Activated CD8-positive, alpha-beta T cell treated with anti-CD3 and anti-CD28 coated beads for 36 hours (primary cell): ENCODE results near the gene RFNG. TPM values are rescaled to one million over a fixed set of nuclear protein-coding genes. Genes with fewer than 3 reads are reported as not detected.

ENCODE experiments used
- ATAC-seq: fragments of 200-7000 bp; cut with Tn5 transposase; one replicate; pipeline ENCODE4 v1.10.0; 2021; ENCODE audit warnings: mild to moderate bottlenecking, moderate library complexity
- CTCF ChIA-PET: fragments of 350-600 bp; sonication (Branson Sonifier 250); formaldehyde crosslinking; loops from one replicate; lab custom pipeline; 2021; ENCODE audit warnings: antibody characterized with exemption; lab: Charles Lee
- POLR2A ChIA-PET: fragments of 350-600 bp; sonication (Branson Sonifier 250); formaldehyde crosslinking; loops from one replicate; lab custom pipeline; 2021; ENCODE audit warnings: antibody characterized with exemption; lab: Charles Lee
- DNase-seq: peaks from one replicate; pipeline ENCODE4 v3.0.0-alpha.2; 2020
- H3K27ac Mint-ChIP-seq: one replicate; pipeline ENCODE4 v1.8.0; 2021; ENCODE audit warnings: mild to moderate bottlenecking, mixed read lengths
- H3K27me3 Mint-ChIP-seq: one replicate; pipeline ENCODE4 v1.8.0; 2021; ENCODE audit warnings: mixed read lengths
- H3K36me3 Mint-ChIP-seq: one replicate; pipeline ENCODE4 v1.8.0; 2021; ENCODE audit warnings: low read depth, mixed read lengths
- H3K4me1 Mint-ChIP-seq: one replicate; pipeline ENCODE4 v1.8.0; 2021; ENCODE audit warnings: low read depth, mixed read lengths
- H3K4me3 Mint-ChIP-seq: one replicate; pipeline ENCODE4 v1.8.0; 2021; ENCODE audit warnings: mild to moderate bottlenecking, moderate library complexity, mixed read lengths
- H3K9me3 Mint-ChIP-seq: one replicate; pipeline ENCODE4 v1.8.0; 2021; ENCODE audit warnings: mixed read lengths
- intact Hi-C: fragments of 100-400 bp; cut with micrococcal nuclease; formaldehyde crosslinking; loops from one replicate; pipeline ENCODE4 v1.10.0; 2022
- total RNA-seq, 2 experiments: library from RNA; stranded (reverse); gene quantifications; one replicate each; pipeline ENCODE4 v1.2.3, GENCODE V29; 2021
- TF ChIP-seq, protein P1 (sequence below): fragments of 200-600 bp; IDR thresholded peaks from one replicate; pipeline ENCODE4 v1.8.0; 2022; ENCODE audit warnings: antibody characterized with exemption, mild to moderate bottlenecking

The RFNG gene
- total RNA-seq, 2 experiments from 2014 or later = 14.2 to 15.3 TPM

DNA sequence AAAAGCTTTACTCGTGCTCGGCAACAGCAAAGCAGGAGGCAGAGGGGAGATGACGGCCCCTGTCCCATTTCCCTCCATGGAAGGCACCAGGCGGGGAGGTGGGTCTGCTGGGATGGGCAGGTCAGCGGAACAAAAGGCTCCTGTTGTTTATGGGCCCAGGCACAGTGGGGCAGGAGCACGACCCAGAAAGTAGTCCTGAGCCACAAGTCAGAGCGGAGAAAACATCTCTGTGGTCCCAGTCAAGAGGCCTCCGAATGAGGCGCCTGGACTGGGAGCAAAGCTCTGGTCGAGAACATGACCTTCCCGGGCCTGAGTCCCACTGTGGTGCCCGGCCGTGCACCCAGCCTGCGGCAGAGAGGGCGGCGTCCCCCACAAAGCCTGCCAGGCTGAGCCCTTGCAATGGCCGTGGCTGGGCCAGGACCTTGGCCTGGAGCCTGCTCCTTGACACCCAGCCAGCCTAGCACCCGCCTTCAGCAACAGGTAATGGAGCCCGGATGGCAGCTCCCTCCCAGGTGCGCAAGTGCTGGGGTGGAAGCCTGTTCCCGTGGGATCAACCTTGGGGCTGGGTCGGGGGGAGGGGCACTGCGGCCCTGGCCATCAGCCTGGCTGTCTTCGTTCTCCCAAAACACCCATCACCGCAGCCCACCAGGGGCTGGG is 3.6 kb downstream of the RFNG start:
- TF ChIP-seq, protein P1, sequence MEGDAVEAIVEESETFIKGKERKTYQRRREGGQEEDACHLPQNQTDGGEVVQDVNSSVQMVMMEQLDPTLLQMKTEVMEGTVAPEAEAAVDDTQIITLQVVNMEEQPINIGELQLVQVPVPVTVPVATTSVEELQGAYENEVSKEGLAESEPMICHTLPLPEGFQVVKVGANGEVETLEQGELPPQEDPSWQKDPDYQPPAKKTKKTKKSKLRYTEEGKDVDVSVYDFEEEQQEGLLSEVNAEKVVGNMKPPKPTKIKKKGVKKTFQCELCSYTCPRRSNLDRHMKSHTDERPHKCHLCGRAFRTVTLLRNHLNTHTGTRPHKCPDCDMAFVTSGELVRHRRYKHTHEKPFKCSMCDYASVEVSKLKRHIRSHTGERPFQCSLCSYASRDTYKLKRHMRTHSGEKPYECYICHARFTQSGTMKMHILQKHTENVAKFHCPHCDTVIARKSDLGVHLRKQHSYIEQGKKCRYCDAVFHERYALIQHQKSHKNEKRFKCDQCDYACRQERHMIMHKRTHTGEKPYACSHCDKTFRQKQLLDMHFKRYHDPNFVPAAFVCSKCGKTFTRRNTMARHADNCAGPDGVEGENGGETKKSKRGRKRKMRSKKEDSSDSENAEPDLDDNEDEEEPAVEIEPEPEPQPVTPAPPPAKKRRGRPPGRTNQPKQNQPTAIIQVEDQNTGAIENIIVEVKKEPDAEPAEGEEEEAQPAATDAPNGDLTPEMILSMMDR = no peak
- intact Hi-C loops = no loop called here
- Mint-ChIP-seq H3K9me3 (no peaks in the 10 kb centered on the region), H3K36me3 (no peaks in the 10 kb centered on the region), H3K27ac (no peak overlapping the region), H3K4me1 (peaks cover 17% of the 10 kb centered on the region), H3K27me3 (no peaks in the 10 kb centered on the region), H3K4me3 (no peak overlapping the region)
- no peak for ATAC-seq
- CTCF ChIA-PET = no interaction called here
- DNase-seq = no peak
- POLR2A ChIA-PET = interaction anchor here (2.1 to 9.3 kb wide), 2 partner anchors 16 to 28 kb away, joined by 5 to 98 read pairs; partner anchors contain the start of gene DUS1L

DNA sequence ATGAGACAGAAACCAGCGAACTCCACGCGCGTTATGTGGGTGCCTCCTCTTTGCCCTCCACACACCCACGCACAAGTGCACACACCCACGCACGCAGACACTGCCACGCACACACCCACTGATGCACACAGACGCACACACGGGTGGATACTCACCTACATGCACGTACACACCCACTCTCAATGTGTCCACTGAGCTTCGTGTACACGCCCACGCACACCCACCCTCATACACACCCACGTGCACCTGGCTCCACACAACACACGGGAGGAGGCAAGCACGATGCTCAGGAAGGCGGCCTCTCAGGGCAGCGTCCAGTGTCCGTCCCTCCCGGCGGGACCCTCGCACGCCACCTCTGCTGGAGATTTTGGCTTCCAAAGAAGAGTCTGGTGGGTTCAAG is 4.2 kb downstream of the RFNG start:
- no peaks in the 10 kb centered on the region for H3K27me3 Mint-ChIP-seq
- no peak for ATAC-seq
- DNase-seq = no peak
- no peaks in the 10 kb centered on the region for H3K36me3 Mint-ChIP-seq
- peaks cover 12% of the 10 kb centered on the region for H3K4me1 Mint-ChIP-seq
- ChIA-PET CTCF (no interaction called here), POLR2A (no interaction called here)
- intact Hi-C loops = no loop called here
- no peaks in the 10 kb centered on the region for H3K9me3 Mint-ChIP-seq
- H3K4me3 Mint-ChIP-seq = no peak overlapping the region
- TF ChIP-seq, protein P1 = no peak
- H3K27ac Mint-ChIP-seq = no peak overlapping the region

DNA sequence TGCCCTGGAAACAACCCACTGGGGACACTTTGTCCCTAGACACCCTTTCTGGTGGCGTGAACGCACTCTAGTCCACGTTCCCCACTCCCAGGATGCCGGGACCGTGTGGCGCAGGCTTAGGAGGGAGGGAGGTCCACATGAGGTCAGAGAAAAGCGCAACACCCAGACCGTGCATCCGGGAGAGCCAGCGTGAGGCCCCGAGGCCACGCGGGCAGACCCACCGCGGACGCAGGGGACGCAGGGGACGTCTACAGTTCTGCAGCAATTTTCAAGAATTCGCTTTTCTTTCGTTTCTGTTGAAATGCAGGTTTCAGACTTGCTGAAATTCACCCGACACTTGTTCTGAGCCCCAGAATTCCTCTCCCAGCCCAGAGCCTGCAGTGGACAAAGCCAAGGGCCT is 4.7 kb downstream of the RFNG start:
- Mint-ChIP-seq H3K9me3 (no peaks in the 10 kb centered on the region), H3K27me3 (no peaks in the 10 kb centered on the region), H3K4me3 (no peak overlapping the region), H3K36me3 (no peaks in the 10 kb centered on the region), H3K4me1 (peaks cover 12% of the 10 kb centered on the region), H3K27ac (no peak overlapping the region)
- DNase-seq (no peak), ATAC-seq (no peak)
- CTCF ChIA-PET = no interaction called here
- intact Hi-C loops = no loop called here
- POLR2A ChIA-PET = no interaction called here
- TF ChIP-seq, protein P1 = no peak

DNA sequence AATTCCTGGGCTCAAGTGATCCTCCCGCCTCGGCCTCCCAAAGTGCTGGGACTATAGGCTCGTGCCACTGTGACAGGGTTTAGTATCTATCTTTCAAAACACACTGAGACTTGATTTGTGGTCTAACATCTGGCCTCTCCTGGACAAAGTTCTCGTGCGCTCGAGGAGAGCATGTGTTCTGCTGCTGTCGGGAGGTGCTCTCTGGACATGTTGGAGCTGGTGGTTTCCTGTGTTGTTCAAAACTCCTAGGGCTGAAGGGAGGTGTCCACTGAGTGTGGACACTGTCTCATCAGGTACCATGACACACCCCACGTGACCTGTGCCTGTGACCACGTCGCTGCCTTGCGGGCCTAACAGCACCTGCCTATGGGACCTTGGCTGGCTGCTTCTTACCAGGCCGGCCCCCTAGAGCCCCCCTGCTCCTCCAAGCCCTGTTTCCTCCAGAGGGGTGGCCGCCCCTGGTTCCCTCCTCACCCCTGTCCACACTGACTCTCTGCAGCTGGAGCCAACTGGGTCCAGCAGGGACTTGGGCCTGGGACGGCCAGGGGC is 5.6 kb downstream of the RFNG start:
- Mint-ChIP-seq H3K4me3 (no peak overlapping the region), H3K9me3 (no peaks in the 10 kb centered on the region), H3K36me3 (no peaks in the 10 kb centered on the region), H3K27ac (no peak overlapping the region), H3K27me3 (no peaks in the 10 kb centered on the region), H3K4me1 (peaks cover 12% of the 10 kb centered on the region)
- DNase-seq (no peak), ATAC-seq (no peak)
- intact Hi-C loops = no loop called here
- ChIA-PET CTCF (no interaction called here), POLR2A (no interaction called here)
- TF ChIP-seq, protein P1 = no peak

DNA sequence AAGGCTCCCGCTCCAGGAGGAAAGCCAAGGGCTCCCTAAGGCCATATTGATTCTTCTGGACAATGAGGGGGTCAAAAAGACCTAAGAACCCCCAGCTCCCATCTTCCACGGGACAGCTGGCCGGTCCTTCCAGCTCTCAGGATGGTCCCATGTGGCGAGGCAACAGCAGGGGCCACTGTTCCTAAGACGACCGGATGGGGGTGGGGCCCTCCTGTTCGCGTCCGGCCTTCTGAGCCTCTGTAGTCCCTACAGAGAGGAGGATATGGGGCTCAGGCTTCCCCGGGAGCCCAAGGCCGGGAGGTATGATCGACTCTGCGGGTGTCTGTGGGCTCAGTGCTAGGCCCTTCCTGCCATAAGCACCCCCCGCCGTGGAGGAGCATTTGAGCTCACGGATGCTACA is 8.1 kb downstream of the RFNG start:
- Mint-ChIP-seq H3K36me3 (no peaks in the 10 kb centered on the region), H3K27me3 (no peaks in the 10 kb centered on the region), H3K9me3 (no peaks in the 10 kb centered on the region), H3K27ac (no peak overlapping the region), H3K4me3 (no peak overlapping the region), H3K4me1 (peaks cover 7% of the 10 kb centered on the region)
- ChIA-PET POLR2A (interaction anchor here (1.8 kb wide), 1 partner anchor 16 kb away, joined by 4 read pairs; no protein-coding TSS in a partner anchor), CTCF (interaction anchor here (1.8 kb wide), 1 partner anchor 15 kb away, joined by 6 read pairs; no protein-coding TSS in a partner anchor)
- ATAC-seq (no peak), DNase-seq (no peak)
- TF ChIP-seq, protein P1 = no peak
- intact Hi-C loops = no loop called here
